Skeletal muscle cell (primary cell): ENCODE measurements around the gene SMAD7.

Experiments
- DNase-seq: peaks from one replicate; pipeline ENCODE4 v3.0.0-alpha.2; 2010; ENCODE audit warnings: low read depth
- H3K4me3 ChIP-seq: 2 replicates; pipeline ENCODE4 v1.5.1; 2011; ENCODE audit warnings: low read depth, mild to moderate bottlenecking, control low read depth, low read length, moderate library complexity

The SMAD7 gene

GRCh38 chr18:48891721-48892120 is 59.0 kb downstream of the SMAD7 start:
- no peak for DNase-seq
- no peak overlapping the region for H3K4me3 ChIP-seq

GRCh38 chr18:48889981-48890762 is 60.6 kb downstream of the SMAD7 start:
- no peak for DNase-seq
- no peak overlapping the region for H3K4me3 ChIP-seq

- no peak for DNase-seq
- H3K4me3 ChIP-seq: no peak overlapping the region
These were observed 61.4 kb downstream of the SMAD7 start for GRCh38 chr18:48889115-48889941.

DNA sequence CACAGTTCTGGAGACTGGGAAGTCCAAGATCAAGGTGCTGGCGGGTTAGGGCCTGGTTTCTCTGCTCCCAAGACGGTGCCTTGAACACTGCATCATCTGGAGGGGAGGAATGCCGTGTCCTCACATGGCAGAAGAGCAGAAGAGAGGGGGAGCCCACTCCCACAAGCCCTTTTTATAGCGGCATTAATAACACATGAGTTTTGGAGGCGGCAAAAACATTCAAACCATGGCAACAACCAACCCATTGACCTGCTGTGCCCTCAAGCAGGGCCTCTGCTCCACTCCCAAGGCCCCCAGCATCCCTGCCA is 62.0 kb downstream of the SMAD7 start:
- no peak for DNase-seq
- H3K4me3 ChIP-seq: no peak overlapping the region

DNA sequence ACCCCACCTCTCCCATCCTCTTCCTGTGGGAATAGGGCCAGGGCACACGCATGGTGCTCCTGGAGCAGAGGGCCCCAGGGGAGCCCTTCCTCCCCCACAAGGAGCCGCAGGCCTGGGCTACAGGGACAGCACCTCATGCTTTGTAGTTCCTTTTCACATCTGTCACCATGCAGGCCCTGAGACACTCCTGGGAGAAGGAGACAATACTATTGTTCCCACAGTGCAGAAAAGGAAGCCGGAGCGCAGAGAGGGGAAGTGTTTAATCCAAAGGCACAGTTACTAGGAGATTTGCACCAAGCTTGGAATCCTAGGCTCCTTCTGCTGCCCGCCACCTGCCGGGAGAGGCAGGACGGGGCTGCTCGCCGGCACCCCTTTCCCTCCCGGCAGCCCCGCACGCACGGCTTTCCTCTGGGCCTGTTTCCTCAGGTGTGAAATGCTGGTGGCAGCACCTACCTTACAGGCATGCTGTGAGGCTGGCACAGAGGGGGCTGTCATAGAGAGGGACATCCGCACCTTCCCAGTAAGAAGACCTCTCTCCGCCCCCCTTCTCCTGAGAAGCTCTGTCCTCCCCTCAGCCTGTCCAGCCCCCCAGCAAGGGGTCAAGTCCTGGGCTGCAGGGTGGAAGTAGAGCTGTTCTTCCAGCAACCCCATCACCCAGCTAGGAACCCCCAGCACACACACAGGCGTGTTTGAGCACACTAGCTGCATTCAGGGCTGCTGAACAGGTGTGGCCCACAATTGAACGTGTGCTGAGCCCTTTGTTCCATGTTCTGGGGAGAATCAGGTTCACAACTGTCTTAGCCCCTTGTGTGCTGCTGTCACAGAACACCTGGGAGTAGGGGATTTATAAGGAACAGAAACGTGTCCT is 62.6 kb downstream of the SMAD7 start:
- DNase-seq: no peak

DNA sequence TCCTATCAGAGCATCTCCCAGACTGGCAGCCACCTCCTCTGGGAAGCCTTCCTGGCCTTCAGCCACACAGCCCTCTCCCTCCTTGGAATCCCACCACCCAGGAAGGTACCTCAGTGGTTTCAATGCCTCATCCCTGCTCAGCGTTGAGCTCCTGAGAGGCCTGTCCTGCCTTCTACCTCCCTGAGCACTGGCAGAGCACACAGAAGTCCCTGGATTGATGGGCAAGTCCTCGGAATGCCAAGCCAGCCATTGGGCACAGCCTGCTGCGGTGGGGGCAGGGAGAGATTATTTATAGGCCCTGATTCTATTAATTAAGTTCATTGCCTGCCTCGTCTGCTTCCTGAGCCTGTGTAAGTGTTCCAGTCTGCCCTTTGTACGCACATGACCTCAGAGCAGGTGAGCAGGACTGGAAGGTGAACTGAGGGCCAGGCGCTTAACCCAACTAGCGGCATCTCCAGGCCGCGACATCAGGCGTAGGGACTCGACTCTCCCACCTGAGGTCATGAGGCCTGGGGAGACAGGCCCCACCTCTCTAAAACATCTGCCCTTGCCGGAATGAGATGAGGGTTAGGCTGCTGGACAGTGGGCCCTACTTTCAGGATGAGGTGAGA is 63.4 kb downstream of the SMAD7 start:
- no peak for DNase-seq
- H3K4me3 ChIP-seq: no peak overlapping the region

More for the DNA sequence above, 62.6 kb downstream of the SMAD7 start:
- no peak overlapping the region for H3K4me3 ChIP-seq

DNA sequence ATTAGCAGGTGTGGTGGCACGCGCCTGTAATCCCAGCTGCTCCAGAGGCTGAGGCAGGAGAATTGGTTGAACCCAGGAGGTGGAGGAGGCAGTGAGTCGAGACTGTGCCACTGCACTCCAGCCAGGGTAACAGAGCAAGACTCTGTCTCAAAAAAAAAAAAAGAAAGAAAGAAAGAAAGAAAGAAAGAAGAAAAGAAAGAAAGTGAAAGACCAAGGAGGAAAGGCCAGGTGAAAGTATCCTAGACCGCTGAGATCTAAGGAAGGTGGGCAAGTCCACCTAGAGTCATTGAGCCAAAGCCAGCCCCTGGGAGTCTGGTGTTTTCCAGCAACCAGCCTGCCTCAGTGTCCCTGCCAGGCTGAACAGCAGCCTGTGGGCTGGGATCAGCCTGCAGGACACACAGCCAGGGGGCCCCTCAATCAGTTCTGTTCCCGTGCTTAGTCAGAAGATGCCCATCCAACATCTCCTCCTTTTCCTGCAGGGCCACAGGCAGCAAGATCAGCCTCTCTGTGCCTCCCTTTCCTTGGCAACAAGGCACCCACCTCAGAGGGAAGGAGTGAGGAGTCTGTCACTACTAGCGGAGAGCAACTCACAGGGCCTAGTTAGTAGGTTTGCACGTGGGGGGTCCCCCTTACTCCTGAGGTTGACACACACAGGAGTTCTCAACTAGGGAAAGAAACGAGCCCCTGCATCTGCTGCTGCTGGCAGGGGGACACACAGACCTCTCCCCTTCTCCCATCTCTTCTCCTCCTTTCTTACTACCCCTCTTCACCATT is 64.1 kb downstream of the SMAD7 start:
- no peak for DNase-seq
- H3K4me3 ChIP-seq: no peak overlapping the region

GRCh38 chr18:48885924-48886400 is 64.8 kb downstream of the SMAD7 start:
- no peak for DNase-seq

DNA sequence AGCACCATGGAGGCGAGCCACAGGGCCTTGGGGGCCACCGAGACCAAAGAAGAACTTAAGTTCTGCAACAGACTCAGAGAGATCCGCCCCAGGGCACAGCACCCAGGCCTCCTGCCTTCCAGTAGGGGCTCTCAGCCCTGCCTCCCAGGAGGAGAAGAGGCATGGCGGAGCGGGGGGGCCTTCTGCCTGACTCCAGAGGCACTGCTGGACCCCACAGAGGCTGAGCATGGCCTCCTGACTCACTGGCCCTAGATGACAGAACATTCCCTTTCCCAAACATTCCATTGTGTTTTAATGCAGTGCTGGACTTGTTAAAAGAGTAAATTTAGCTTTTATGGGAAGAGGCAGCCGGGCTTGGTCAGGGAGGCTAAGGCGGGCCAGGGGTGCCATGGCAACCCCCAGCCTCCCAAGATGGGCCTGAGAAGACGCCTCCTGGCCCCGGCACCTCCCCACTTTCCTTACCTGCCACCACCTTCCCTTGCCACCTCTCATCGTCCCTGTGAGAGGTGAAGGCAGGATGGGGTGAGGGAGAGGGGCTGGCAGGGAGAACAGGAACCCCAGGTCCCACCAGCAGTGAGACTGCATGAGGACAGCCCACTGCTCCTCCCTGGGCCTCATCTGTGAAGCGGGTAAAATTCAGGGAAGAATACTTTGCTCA is 65.4 kb downstream of the SMAD7 start:
- DNase-seq: no peak
- H3K4me3 ChIP-seq: no peak overlapping the region

More at GRCh38 chr18:48885924-48886400, 64.8 kb downstream of the SMAD7 start:
- no peak overlapping the region for H3K4me3 ChIP-seq

- DNase-seq: no peak
- H3K4me3 ChIP-seq: no peak overlapping the region
These were observed 66.0 kb downstream of the SMAD7 start for GRCh38 chr18:48884771-48885170.

GRCh38 chr18:48884306-48884705 is 66.5 kb downstream of the SMAD7 start:
- no peak overlapping the region for H3K4me3 ChIP-seq
- DNase-seq: no peak

- H3K4me3 ChIP-seq: no peak overlapping the region
- no peak for DNase-seq
These were observed 68.4 kb downstream of the SMAD7 start for GRCh38 chr18:48882379-48882778.

DNA sequence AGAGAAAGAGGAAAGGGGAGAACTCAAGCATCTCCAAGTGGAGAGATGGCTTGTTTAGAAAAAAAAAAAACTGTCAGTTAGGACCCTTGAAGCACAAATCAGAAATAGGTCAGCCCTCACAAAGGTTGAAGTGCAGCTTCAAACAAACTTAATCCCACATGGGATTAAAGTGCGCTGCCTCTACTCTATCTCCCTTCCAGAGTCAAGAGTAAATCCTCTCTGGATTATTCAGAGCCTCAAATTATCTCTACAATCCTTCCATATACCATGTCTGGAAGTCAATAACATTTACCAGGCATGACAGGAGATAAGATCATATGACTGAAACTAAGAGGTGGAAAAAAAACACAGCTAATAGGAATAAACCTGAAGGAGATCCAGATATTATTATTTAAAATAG is 69.8 kb downstream of the SMAD7 start:
- no peak for DNase-seq
- no peak overlapping the region for H3K4me3 ChIP-seq

- no peak overlapping the region for H3K4me3 ChIP-seq
- DNase-seq: no peak
These were observed 71.7 kb downstream of the SMAD7 start for GRCh38 chr18:48879008-48879431.

DNA sequence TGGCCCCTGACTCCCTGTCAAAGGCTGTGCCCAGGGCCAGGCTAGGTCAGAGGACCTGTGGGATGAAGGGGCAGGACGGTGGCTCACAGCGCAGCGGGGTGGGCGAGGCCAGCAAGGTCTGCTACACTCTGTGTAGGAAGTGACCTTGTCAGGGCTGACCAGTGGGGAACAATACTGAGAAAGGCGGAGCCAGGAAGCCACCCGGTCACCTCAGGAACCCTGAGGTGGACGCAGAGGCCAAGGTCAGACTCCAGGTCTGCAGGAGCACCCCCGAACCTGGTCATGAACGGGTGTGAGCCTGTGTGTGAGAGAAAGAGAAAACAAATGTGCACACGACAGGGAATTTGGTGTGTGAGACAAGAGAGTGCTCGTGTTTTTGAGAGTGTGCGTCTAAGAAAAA is 72.3 kb downstream of the SMAD7 start:
- no peak overlapping the region for H3K4me3 ChIP-seq
- no peak for DNase-seq

GRCh38 chr18:48877941-48878340 is 72.8 kb downstream of the SMAD7 start:
- DNase-seq: no peak
- H3K4me3 ChIP-seq: no peak overlapping the region

- no peak for DNase-seq
- H3K4me3 ChIP-seq: no peak overlapping the region
These were observed 74.2 kb downstream of the SMAD7 start for GRCh38 chr18:48876590-48876989.

DNA sequence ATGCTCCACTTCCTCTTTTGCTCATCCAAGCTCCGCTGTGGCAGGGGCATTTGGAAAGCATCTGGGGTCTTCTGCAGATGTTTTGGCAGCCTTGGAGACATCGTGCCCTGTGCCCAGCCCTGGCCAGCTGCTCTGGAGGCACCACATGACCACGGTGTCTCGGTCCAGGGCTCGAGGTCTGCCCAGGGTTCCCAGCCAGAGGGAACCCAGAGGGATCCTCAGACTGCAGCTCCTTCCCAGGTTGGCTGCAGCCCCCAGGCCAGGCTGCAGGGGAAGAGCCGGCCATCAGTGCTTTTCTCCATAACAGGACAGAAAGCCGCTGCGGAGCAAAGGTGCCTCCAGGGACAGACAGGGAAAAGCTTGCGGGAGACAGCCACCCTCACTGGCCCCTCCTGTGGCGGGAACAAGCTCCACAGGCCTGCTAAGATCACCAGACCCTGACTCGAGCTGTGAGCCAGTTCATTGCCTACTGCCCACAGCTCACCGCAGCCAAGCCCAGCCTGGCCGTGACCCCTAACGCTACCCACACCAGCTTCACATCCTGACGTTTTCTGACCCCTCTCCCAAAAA is 74.7 kb downstream of the SMAD7 start:
- H3K4me3 ChIP-seq: no peak overlapping the region
- DNase-seq: no peak
